NCI-H2107 treated with DMSO at 0.1 percent for 48 hours (cell line): Measurements from ENCODE around the gene RAB3GAP1.
"Not testable (repeated sequence)": the region's sequence is repeated elsewhere in the genome, so short reads cannot be mapped to it uniquely, and the experiment has no call there.

Experiments
- DNase-seq: peaks from one replicate; lab custom pipeline; 2025; ENCODE audit not compliant: unreplicated experiment; lab: John Stamatoyannopoulos, UW

The RAB3GAP1 gene

GRCh38 chr2:135052042-135052876, at the start of gene RAB3GAP1:
Gene RAB3GAP1, plus strand, starts transcription at chr2:135052292. Its CDS starts 16 bp downstream, at chr2:135052308.
- DNase-seq = peak; percentile 57

- no peak for DNase-seq
These were observed 49.3 kb upstream of the RAB3GAP1 start for GRCh38 chr2:135002836-135003235.

- DNase-seq = peak; percentile 48
These were observed 47.9 kb upstream of the RAB3GAP1 start for GRCh38 chr2:135004005-135004746.

GRCh38 chr2:135005753-135006152, 46.3 kb upstream of the RAB3GAP1 start:
- DNase-seq = no peak

- no peak for DNase-seq
These were observed 42.8 kb upstream of the RAB3GAP1 start for GRCh38 chr2:135009339-135009738.

GRCh38 chr2:135010200-135010942, 41.7 kb upstream of the RAB3GAP1 start:
- DNase-seq = no peak

GRCh38 chr2:135011633-135012032, 40.5 kb upstream of the RAB3GAP1 start:
- no peak for DNase-seq

GRCh38 chr2:135021618-135022017, 30.5 kb upstream of the RAB3GAP1 start:
- DNase-seq = no peak

GRCh38 chr2:135022952-135023880, 28.9 kb upstream of the RAB3GAP1 start:
- no peak for DNase-seq

GRCh38 chr2:135023886-135024485, 28.1 kb upstream of the RAB3GAP1 start:
- DNase-seq = no peak

GRCh38 chr2:135029481-135030134, 22.5 kb upstream of the RAB3GAP1 start:
- no peak for DNase-seq

- DNase-seq = no peak
These were observed 21.3 kb upstream of the RAB3GAP1 start for GRCh38 chr2:135030826-135031225.

- not testable (repeated sequence) for DNase-seq
These were observed 18.9 kb upstream of the RAB3GAP1 start for GRCh38 chr2:135033216-135033615.

GRCh38 chr2:135037831-135038230, 14.3 kb upstream of the RAB3GAP1 start:
- no peak for DNase-seq

GRCh38 chr2:135043345-135043744, 8.7 kb upstream of the RAB3GAP1 start:
- DNase-seq = no peak

GRCh38 chr2:135047300-135047699, 4.8 kb upstream of the RAB3GAP1 start, which contains the start of gene MAP3K19:
Gene MAP3K19, minus strand, starts transcription at chr2:135047447. Its CDS starts 22,800 bp downstream, at chr2:135024647.
- DNase-seq = no peak

GRCh38 chr2:135048122-135048521, 4.0 kb upstream of the RAB3GAP1 start:
- no peak for DNase-seq

- DNase-seq = no peak
These were observed 2.0 kb upstream of the RAB3GAP1 start for GRCh38 chr2:135050132-135050531.

- DNase-seq = no peak
These were observed 1.4 kb upstream of the RAB3GAP1 start for GRCh38 chr2:135050684-135051083.
